Fibroblast of lung (primary cell): ENCODE results near the gene ULBP2. TPM values are rescaled to one million over a fixed set of nuclear protein-coding genes. Genes with fewer than 3 reads are reported as not detected.
"Not testable (repeated sequence)": the region's sequence is repeated elsewhere in the genome, so short reads cannot be mapped to it uniquely, and the experiment has no call there.

Experiments
- DNase-seq, 2 donors: peaks; one replicate each; pipeline versions ENCODE4 v3.0.0 to v3.0.0-alpha.2; 2010; ENCODE audit warnings: low read depth in 2 of 2
- H2AFZ ChIP-seq: 2 replicates; pipeline ENCODE4 v1.5.1; 2012; ENCODE audit warnings: low read length, control low read depth, inconsistent platforms
- H3K27ac ChIP-seq: 2 replicates; pipeline ENCODE4 v1.5.1; 2011; ENCODE audit warnings: low read length, control low read depth; ENCODE audit not compliant: insufficient read depth
- H3K27me3 ChIP-seq: 2 replicates; pipeline ENCODE4 v1.5.1; 2011; ENCODE audit warnings: mild to moderate bottlenecking, low read length; ENCODE audit not compliant: control insufficient read depth, insufficient read depth
- H3K36me3 ChIP-seq: 2 replicates; pipeline ENCODE4 v1.5.1; 2011; ENCODE audit warnings: low read length; ENCODE audit not compliant: control insufficient read depth, insufficient read depth
- H3K4me1 ChIP-seq: 2 replicates; pipeline ENCODE4 v1.5.1; 2011; ENCODE audit warnings: low read length; ENCODE audit not compliant: control insufficient read depth, insufficient read depth; ENCODE audit errors: extremely low read depth
- H3K4me2 ChIP-seq: 2 replicates; pipeline ENCODE4 v1.5.1; 2011; ENCODE audit warnings: low read length, control low read depth; ENCODE audit not compliant: insufficient read depth; ENCODE audit errors: extremely low read depth
- H3K4me3 ChIP-seq, 4 experiments: fragments of 200-600 bp in 1 of 4; sonication (generic) in 1 of 4; replicated peaks in 1 of 4; 2 replicates each; pipeline ENCODE4 v1.5.1; 2011 to 2016; ENCODE audit warnings: low read length in 4 of 4, low read depth in 3 of 4, mild to moderate bottlenecking in 3 of 4, control low read depth in 2 of 4, inconsistent platforms in 1 of 4, mixed read lengths in 1 of 4; ENCODE audit not compliant: insufficient read depth in 1 of 4; ENCODE audit errors: control extremely low read depth in 1 of 4
- H3K79me2 ChIP-seq: 2 replicates; pipeline ENCODE4 v1.5.1; 2012; ENCODE audit warnings: mild to moderate bottlenecking, low read length, inconsistent platforms; ENCODE audit not compliant: control insufficient read depth, insufficient read depth
- H3K9ac ChIP-seq: 2 replicates; pipeline ENCODE4 v1.5.1; 2011; ENCODE audit warnings: mild to moderate bottlenecking, low read length, control low read depth; ENCODE audit not compliant: insufficient read depth
- H3K9me3 ChIP-seq: 2 replicates; pipeline ENCODE4 v1.5.1; 2012; ENCODE audit warnings: low read depth, low read length; ENCODE audit not compliant: control insufficient read depth, insufficient read depth
- H4K20me1 ChIP-seq: 2 replicates; pipeline ENCODE4 v1.5.1; 2011; ENCODE audit warnings: low read length; ENCODE audit not compliant: control insufficient read depth, insufficient read depth; ENCODE audit errors: extremely low read depth
- EZH2 ChIP-seq: IDR thresholded peaks from 2 replicates; pipeline ENCODE4 v1.5.1; 2012; ENCODE audit warnings: low read length, control low read depth, mild to moderate bottlenecking; ENCODE audit errors: missing control alignments
- polyA plus RNA-seq, 2 donors: library from polyadenylated mRNA; depleted of rRNA in 1 of 2; stranded (reverse) in 1 of 2; unstranded in 1 of 2; fragments of >200 nt; gene quantifications; 2 replicates each; pipeline ENCODE4 v1.2.1, GENCODE V29; 2011 to 2012; ENCODE audit warnings: missing spikeins in 1 of 2
- total RNA-seq: library from RNA; depleted of rRNA; stranded (reverse); fragments of >200 nt; gene quantifications from 2 replicates; pipeline ENCODE4 v1.2.1, GENCODE V29; 2014
- TF ChIP-seq, protein P1 (sequence below), 2 donors: IDR thresholded peaks in 1 of 2; conservative IDR thresholded peaks in 1 of 2; 1 replicate in 1 of 2; 2 replicates in 1 of 2; pipeline ENCODE4 v1.5.1; 2011 to 2012; ENCODE audit warnings: low read length in 2 of 2, control low read depth in 1 of 2, inconsistent platforms in 1 of 2, low read depth in 1 of 2, mild to moderate bottlenecking in 1 of 2

The ULBP2 gene
- total and polyA plus RNA-seq, 2 donors (not counting 1 experiment from before 2014, with no cell fraction given), result 1.8 to 6.9 TPM

DNA sequence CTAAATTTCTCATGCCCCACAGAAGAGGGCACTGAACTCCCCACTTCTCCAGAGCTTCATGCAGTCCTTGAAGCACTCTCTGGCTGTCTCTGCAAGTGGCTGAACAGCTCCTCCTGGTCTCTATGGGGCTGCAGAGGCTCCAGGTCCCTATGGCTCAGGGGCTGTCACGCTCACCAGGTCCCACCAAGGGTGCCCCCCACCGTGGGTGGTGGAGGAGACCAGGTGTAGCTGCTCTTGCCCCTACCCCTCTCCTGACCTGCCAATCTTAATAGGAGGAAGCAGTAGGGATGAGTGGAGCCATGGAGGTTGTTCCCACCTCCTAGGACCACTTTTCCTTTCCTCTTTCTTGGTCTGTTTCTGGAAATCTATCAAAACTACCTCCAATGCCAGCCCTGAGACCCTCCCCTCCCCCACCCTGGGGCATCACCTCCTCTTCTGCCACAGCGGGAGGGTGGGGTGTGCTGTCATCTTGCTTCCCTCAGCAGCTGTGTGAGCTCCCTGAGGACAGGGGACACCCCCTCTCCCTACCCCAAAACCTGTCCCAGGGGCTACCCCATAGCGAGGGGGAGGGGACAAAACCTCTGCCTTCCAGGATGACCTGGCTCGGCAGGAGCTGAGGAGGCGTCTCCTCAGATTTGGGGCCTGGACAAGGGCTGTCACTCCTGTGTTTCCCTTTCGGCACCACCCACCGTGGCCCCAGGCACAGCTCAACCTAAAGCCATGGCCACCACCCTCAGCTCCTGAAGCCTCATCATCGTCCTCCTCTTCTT is 31.9 kb upstream of the ULBP2 start:
- Histone ChIP-seq H3K36me3 (no peaks in the 10 kb centered on the region), H3K79me2 (no peaks in the 10 kb centered on the region), H3K27ac (no peak overlapping the region), H2AFZ (no peak overlapping the region), H3K4me3 (no peak overlapping the region), H4K20me1 (no peaks in the 10 kb centered on the region), H3K9me3 (no peaks in the 10 kb centered on the region), H3K9ac (no peak overlapping the region), H3K4me2 (no peak overlapping the region), H3K27me3 (no peaks in the 10 kb centered on the region), H3K4me1 (no peaks in the 10 kb centered on the region)
- no peak for TF ChIP-seq EZH2
- TF ChIP-seq, protein P1, sequence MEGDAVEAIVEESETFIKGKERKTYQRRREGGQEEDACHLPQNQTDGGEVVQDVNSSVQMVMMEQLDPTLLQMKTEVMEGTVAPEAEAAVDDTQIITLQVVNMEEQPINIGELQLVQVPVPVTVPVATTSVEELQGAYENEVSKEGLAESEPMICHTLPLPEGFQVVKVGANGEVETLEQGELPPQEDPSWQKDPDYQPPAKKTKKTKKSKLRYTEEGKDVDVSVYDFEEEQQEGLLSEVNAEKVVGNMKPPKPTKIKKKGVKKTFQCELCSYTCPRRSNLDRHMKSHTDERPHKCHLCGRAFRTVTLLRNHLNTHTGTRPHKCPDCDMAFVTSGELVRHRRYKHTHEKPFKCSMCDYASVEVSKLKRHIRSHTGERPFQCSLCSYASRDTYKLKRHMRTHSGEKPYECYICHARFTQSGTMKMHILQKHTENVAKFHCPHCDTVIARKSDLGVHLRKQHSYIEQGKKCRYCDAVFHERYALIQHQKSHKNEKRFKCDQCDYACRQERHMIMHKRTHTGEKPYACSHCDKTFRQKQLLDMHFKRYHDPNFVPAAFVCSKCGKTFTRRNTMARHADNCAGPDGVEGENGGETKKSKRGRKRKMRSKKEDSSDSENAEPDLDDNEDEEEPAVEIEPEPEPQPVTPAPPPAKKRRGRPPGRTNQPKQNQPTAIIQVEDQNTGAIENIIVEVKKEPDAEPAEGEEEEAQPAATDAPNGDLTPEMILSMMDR (conservative IDR thresholded peaks at IDR 0.05 in 1 of 2, IDR thresholded peaks at IDR 0.05 in 1 of 2; ENCODE audit: low read depth in 1 of 2, low read length in 2 of 2), result no peak
- no peak for DNase-seq

DNA sequence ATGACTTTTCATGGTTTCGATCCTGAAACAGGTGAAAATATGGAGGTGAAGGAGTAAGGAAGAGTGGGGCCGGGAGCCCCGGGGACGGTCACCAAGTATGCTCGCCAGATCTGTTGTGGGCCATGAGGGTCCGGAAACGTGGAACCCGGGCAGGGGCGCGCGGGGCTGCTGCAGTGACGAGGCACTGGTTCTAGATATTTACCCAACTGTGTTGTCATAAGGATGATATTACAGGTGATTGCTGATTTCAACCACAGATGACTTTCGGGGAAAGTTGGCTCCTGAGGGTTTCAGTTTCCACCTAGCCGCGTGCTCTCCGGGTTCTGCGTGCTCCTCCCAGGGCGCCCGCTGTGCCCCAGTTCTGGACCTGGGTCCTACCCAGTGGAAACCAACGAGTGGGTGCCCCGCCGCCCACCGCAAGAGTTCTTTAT is 31.1 kb upstream of the ULBP2 start:
- Histone ChIP-seq H3K36me3 (no peaks in the 10 kb centered on the region), H3K79me2 (no peaks in the 10 kb centered on the region), H3K4me3 (no peak overlapping the region), H3K9me3 (no peaks in the 10 kb centered on the region), H3K9ac (no peak overlapping the region), H3K27ac (no peak overlapping the region), H3K4me1 (no peaks in the 10 kb centered on the region), H4K20me1 (no peaks in the 10 kb centered on the region), H2AFZ (no peak overlapping the region), H3K4me2 (no peak overlapping the region), H3K27me3 (no peaks in the 10 kb centered on the region)
- TF ChIP-seq, protein P1 (conservative IDR thresholded peaks at IDR 0.05 in 1 of 2, IDR thresholded peaks at IDR 0.05 in 1 of 2; ENCODE audit: low read depth in 1 of 2, low read length in 2 of 2), result no peak
- TF ChIP-seq EZH2, result no peak
- DNase-seq, result no peak

DNA sequence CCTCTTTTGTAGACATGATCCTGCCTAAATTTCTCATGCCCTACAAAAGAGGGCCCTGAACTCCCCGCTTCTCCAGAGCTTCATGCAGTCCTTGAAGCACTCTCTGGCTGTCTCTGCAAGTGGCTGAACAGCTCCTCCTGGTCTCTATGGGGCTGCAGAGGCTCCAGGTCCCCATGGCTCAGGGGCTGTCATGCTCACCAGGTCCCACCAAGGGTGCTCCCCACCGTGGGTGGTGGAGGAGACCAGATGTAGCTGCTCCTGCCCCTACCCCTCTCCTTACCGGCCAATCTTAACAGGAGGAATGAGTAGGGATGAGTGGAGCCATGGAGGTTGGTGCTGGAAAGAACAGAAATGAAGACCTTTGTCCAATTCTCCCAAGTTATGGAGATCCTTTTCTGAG is 29.1 kb upstream of the ULBP2 start:
- not testable (repeated sequence) for H3K4me3 ChIP-seq, H3K36me3 ChIP-seq, H3K79me2 ChIP-seq, H4K20me1 ChIP-seq, H3K4me1 ChIP-seq, H3K4me2 ChIP-seq, H3K27me3 ChIP-seq, H3K9me3 ChIP-seq, DNase-seq, H2AFZ ChIP-seq, H3K27ac ChIP-seq, H3K9ac ChIP-seq
